ENCODE results near the gene ZBTB40. TPM values are rescaled to one million over a fixed set of nuclear protein-coding genes. Genes with fewer than 3 reads are reported as not detected.

ZBTB40 gene
- total RNA-seq, 1 donor from 2014 or later, result 14.9 TPM

DNA sequence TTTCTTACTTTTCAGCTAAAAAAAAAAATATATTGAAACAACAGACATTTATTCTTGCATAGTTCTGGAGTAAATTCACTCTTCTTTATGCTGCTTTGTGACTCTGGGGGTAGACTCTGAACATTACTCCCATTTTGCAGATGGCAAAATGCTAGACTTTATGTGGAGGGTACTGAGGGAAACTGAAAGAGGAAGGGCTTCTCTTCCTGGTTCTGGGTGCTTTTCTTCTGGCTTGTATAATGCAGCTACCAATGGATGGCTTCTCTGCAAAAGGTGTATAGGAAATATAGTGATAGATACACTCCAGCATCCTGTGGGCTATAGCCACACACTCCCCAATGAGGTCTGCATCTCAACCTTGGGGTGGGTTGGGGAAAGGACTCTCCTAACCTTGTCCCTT, 19.7 kb upstream of the ZBTB40 start:
- H2AFZ ChIP-seq (replicated peaks), result no peak overlapping the region
- H3K27me3 ChIP-seq, result no peaks in the 10 kb centered on the region
- H3K4me2 ChIP-seq, result no peak overlapping the region
- Mint-ChIP-seq H3K36me3 (no peaks in the 10 kb centered on the region), H3K27me3 (ENCODE audit: insufficient read depth, low read depth) (no peaks in the 10 kb centered on the region), H3K4me3 (no peak overlapping the region), H3K9me3 (no peaks in the 10 kb centered on the region), H3K27ac (no peak overlapping the region), H3K4me1 (no peaks in the 10 kb centered on the region)
- H3K9ac ChIP-seq, result no peak overlapping the region
- DNase-seq (ENCODE audit: low spot score), result no peak
- no peaks in the 10 kb centered on the region for H4K20me1 ChIP-seq (ENCODE audit: low read depth)
- no peaks in the 10 kb centered on the region for H3F3A ChIP-seq (ENCODE audit: low read depth)
- H3K4me1 ChIP-seq, result no peaks in the 10 kb centered on the region
- TF ChIP-seq EZH2 (IDR thresholded peaks at IDR 0.05), result no peak
- TF ChIP-seq, protein P1, sequence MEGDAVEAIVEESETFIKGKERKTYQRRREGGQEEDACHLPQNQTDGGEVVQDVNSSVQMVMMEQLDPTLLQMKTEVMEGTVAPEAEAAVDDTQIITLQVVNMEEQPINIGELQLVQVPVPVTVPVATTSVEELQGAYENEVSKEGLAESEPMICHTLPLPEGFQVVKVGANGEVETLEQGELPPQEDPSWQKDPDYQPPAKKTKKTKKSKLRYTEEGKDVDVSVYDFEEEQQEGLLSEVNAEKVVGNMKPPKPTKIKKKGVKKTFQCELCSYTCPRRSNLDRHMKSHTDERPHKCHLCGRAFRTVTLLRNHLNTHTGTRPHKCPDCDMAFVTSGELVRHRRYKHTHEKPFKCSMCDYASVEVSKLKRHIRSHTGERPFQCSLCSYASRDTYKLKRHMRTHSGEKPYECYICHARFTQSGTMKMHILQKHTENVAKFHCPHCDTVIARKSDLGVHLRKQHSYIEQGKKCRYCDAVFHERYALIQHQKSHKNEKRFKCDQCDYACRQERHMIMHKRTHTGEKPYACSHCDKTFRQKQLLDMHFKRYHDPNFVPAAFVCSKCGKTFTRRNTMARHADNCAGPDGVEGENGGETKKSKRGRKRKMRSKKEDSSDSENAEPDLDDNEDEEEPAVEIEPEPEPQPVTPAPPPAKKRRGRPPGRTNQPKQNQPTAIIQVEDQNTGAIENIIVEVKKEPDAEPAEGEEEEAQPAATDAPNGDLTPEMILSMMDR (IDR thresholded peaks at IDR 0.05), result no peak
- TF ChIP-seq EZH2phosphoT487 (IDR thresholded peaks at IDR 0.05), result no peak
- H3K36me3 ChIP-seq, result no peaks in the 10 kb centered on the region
- no peaks in the 10 kb centered on the region for H3K79me2 ChIP-seq (ENCODE audit: low read depth)
- no peaks in the 10 kb centered on the region for H3K9me3 ChIP-seq (ENCODE audit: low read depth)
- H3K4me3 ChIP-seq, result no peak overlapping the region
- no peak overlapping the region for H3K27ac ChIP-seq

DNA sequence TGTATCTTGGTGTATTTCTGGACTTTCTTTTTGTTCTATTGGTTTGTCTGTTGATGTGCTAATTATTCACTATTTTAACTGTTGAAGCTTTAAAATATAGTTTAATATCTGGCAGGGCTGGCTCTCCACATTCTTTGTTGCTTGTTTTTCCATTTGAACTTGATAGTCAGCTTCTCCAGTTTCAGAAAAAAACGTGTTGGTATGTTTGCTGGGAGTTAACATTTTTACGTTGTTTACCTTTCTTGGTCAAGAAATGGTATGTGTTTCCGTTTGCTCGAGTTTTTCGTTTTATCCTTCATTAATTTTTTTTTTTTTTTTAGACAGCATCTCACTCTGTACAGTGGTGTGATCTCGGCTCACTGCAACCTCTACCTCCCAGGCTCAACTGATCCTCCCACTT, 16.9 kb upstream of the ZBTB40 start:
- no peaks in the 10 kb centered on the region for H3K27me3 ChIP-seq
- DNase-seq (ENCODE audit: low spot score), result no peak
- Mint-ChIP-seq H3K27ac (no peak overlapping the region), H3K27me3 (ENCODE audit: insufficient read depth, low read depth) (peaks cover 2% of the 10 kb centered on the region), H3K4me3 (no peak overlapping the region), H3K36me3 (no peaks in the 10 kb centered on the region), H3K4me1 (no peaks in the 10 kb centered on the region), H3K9me3 (peaks cover 10% of the 10 kb centered on the region)
- H3F3A ChIP-seq (ENCODE audit: low read depth), result no peaks in the 10 kb centered on the region
- no peaks in the 10 kb centered on the region for H3K79me2 ChIP-seq (ENCODE audit: low read depth)
- peaks cover under 1% of the 10 kb centered on the region for H3K36me3 ChIP-seq
- peaks cover 6% of the 10 kb centered on the region for H3K9me3 ChIP-seq (ENCODE audit: low read depth)
- H3K4me3 ChIP-seq, result no peak overlapping the region
- no peaks in the 10 kb centered on the region for H4K20me1 ChIP-seq (ENCODE audit: low read depth)
- no peaks in the 10 kb centered on the region for H3K4me1 ChIP-seq
- no peak overlapping the region for H3K4me2 ChIP-seq
- H3K9ac ChIP-seq, result no peak overlapping the region
- no peak for TF ChIP-seq EZH2phosphoT487 (IDR thresholded peaks at IDR 0.05)
- H3K27ac ChIP-seq, result no peak overlapping the region
- no peak overlapping the region for H2AFZ ChIP-seq (replicated peaks)

DNA sequence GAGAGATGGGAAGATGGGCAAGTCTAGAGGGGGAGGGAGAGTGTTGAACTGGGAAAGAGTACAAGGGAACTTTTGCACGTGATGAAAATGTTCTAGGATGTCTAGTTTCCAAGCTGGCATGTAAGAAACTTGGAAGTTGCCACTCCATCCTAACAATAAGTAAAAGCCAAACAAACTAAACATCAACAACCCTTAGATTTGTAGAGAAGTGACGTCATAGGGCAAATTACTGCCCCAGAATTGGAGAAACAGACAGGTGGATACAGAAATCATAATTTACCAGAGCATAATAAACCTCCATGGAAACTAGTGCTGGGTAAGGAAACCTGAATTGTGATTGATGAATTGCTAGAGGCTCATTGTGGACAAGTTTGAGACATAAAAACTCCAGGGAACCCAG, 14.7 kb upstream of the ZBTB40 start:
- Mint-ChIP-seq H3K27me3 (ENCODE audit: insufficient read depth, low read depth) (peaks cover 2% of the 10 kb centered on the region), H3K4me1 (no peaks in the 10 kb centered on the region), H3K36me3 (no peaks in the 10 kb centered on the region), H3K4me3 (no peak overlapping the region), H3K27ac (no peak overlapping the region), H3K9me3 (peaks cover 30% of the 10 kb centered on the region)
- Histone ChIP-seq H3K27me3 (no peaks in the 10 kb centered on the region), H3K27ac (no peak overlapping the region), H3K79me2 (ENCODE audit: low read depth) (no peaks in the 10 kb centered on the region), H3K36me3 (peaks cover 6% of the 10 kb centered on the region), H3K9me3 (ENCODE audit: low read depth) (peaks cover 16% of the 10 kb centered on the region), H3K4me1 (no peaks in the 10 kb centered on the region), H3F3A (ENCODE audit: low read depth) (no peaks in the 10 kb centered on the region), H4K20me1 (ENCODE audit: low read depth) (no peaks in the 10 kb centered on the region), H3K4me2 (no peak overlapping the region), H3K9ac (no peak overlapping the region), H3K4me3 (no peak overlapping the region), H2AFZ (replicated peaks) (no peak overlapping the region)
- TF ChIP-seq, protein P1 (IDR thresholded peaks at IDR 0.05), result no peak
- TF ChIP-seq EZH2 (IDR thresholded peaks at IDR 0.05) (no peak), EZH2phosphoT487 (IDR thresholded peaks at IDR 0.05) (no peak)
- no peak for DNase-seq (ENCODE audit: low spot score)

DNA sequence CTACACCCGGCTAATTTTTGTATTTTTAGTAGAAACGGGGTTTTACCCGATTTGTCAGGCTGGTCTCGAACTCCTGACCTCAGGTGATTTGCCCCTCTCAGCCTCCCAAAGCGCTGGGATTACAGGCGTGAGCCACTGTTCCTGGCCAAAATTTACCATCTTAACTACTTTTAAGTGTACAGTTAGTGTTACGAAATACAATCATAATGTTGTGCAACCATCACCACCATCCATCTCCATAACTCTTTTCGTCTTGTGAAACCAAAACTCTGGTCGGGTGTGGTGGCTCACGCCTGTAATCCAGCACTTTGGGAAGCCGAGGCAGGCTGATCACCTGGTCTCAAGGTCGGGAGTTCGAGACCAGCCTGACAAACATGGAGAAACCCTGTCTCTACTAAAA, 14.1 kb upstream of the ZBTB40 start:
- no peaks in the 10 kb centered on the region for H3K27me3 ChIP-seq
- H3K4me1 Mint-ChIP-seq, result no peaks in the 10 kb centered on the region
- no peak overlapping the region for H2AFZ ChIP-seq (replicated peaks)
- H3K4me3 ChIP-seq, result no peak overlapping the region
- H3K27me3 Mint-ChIP-seq (ENCODE audit: insufficient read depth, low read depth), result peaks cover 3% of the 10 kb centered on the region
- H3K36me3 Mint-ChIP-seq, result no peaks in the 10 kb centered on the region
- H3K27ac Mint-ChIP-seq, result no peak overlapping the region
- TF ChIP-seq, protein P1 (IDR thresholded peaks at IDR 0.05), result no peak
- TF ChIP-seq EZH2phosphoT487 (IDR thresholded peaks at IDR 0.05) (no peak), EZH2 (IDR thresholded peaks at IDR 0.05) (no peak)
- no peak overlapping the region for H3K27ac ChIP-seq
- H3K9me3 Mint-ChIP-seq, result peaks cover 32% of the 10 kb centered on the region
- H3K4me2 ChIP-seq, result no peak overlapping the region
- H3K79me2 ChIP-seq (ENCODE audit: low read depth), result no peaks in the 10 kb centered on the region
- no peak overlapping the region for H3K9ac ChIP-seq
- peaks cover 16% of the 10 kb centered on the region for H3K9me3 ChIP-seq (ENCODE audit: low read depth)
- peaks cover 6% of the 10 kb centered on the region for H3K36me3 ChIP-seq
- no peaks in the 10 kb centered on the region for H3F3A ChIP-seq (ENCODE audit: low read depth)
- no peak for DNase-seq (ENCODE audit: low spot score)
- no peak overlapping the region for H3K4me3 Mint-ChIP-seq
- no peaks in the 10 kb centered on the region for H3K4me1 ChIP-seq
- H4K20me1 ChIP-seq (ENCODE audit: low read depth), result no peaks in the 10 kb centered on the region

Data from neural progenitor cell (in vitro differentiated cells).